HepG2 (cell line): ENCODE results near the gene MACROH2A1. TPM values are rescaled to one million over a fixed set of nuclear protein-coding genes. Genes with fewer than 3 reads are reported as not detected.

Experiments
- DMAP1 ChIP-seq: IDR thresholded peaks from 2 replicates; pipeline ENCODE4 v1.6.1; 2016
- MXD4 ChIP-seq: IDR thresholded peaks from 2 replicates; pipeline ENCODE4 v1.6.1; 2016; ENCODE audit warnings: mild to moderate bottlenecking, missing biosample characterization, missing genetic modification reagents
- MXI1 ChIP-seq: IDR thresholded peaks from 3 replicates; pipeline ENCODE4 v1.6.1; 2012; ENCODE audit warnings: low read depth, low read length, inconsistent platforms, borderline replicate concordance
- SP1 ChIP-seq, 2 experiments: fragments of 450-650 bp in 1 of 2; sonication (generic) in 1 of 2; formaldehyde crosslinking in 1 of 2; IDR thresholded peaks; 2 replicates each; pipeline versions ENCODE4 v1.4.0 to v1.6.1; 2016 to 2020; ENCODE audit warnings: missing genetic modification reagents in 1 of 2
- ZFP62 ChIP-seq: sonication (generic); formaldehyde crosslinking; IDR thresholded peaks from 2 replicates; pipeline ENCODE4 v1.4.0; 2020; ENCODE audit warnings: missing genetic modification reagents
- ZNF263 ChIP-seq: sonication (generic); formaldehyde crosslinking; IDR thresholded peaks from 2 replicates; pipeline ENCODE4 v1.4.0; 2020; ENCODE audit warnings: missing genetic modification reagents
- ZNF556 ChIP-seq: sonication (generic); formaldehyde crosslinking; IDR thresholded peaks from 2 replicates; pipeline ENCODE4 v1.4.0; 2020; ENCODE audit warnings: mild to moderate bottlenecking, missing genetic modification reagents, borderline replicate concordance
- polyA plus RNA-seq, 8 experiments: library from polyadenylated mRNA; depleted of rRNA in 3 of 8; stranded (reverse) in 7 of 8; unstranded in 1 of 8; fragments of >200 nt; fragmentation: Illumina TruSeq in 4 of 8; extraction: Trizol in 4 of 8; gene quantifications; 2 replicates each; pipeline versions ENCODE4 v1.2.1 to v1.2.3, GENCODE V29; 2011 to 2016; ENCODE audit warnings: low read depth in 4 of 8, missing spikeins in 1 of 8, mixed read lengths in 1 of 8; ENCODE audit not compliant: insufficient read depth in 1 of 8
- total RNA-seq, 5 experiments: library from RNA; depleted of rRNA; stranded (reverse); fragments of >200 nt; fragmentation: Illumina TruSeq; extraction: Trizol; gene quantifications; 2 replicates each; pipeline ENCODE4 v1.2.3, GENCODE V29; 2016; ENCODE audit warnings: low read depth in 1 of 5
- TF ChIP-seq, protein P1 (sequence below): sonication (generic); formaldehyde crosslinking; IDR thresholded peaks from 2 replicates; pipeline ENCODE4 v1.5.1; 2020; ENCODE audit warnings: missing genetic modification reagents, mild to moderate bottlenecking, borderline replicate concordance
- TF ChIP-seq, protein P2 (sequence below), 2 experiments: sonication (generic) in 1 of 2; formaldehyde crosslinking in 1 of 2; IDR thresholded peaks; 2 replicates each; pipeline versions ENCODE4 v1.4.0 to v1.6.1; 2018 to 2020; ENCODE audit warnings: missing genetic modification reagents in 2 of 2, borderline replicate concordance in 1 of 2, low read depth in 1 of 2, mild to moderate bottlenecking in 1 of 2, missing biosample characterization in 1 of 2
- TF ChIP-seq, protein P3 (sequence below): sonication (generic); formaldehyde crosslinking; IDR thresholded peaks from 2 replicates; pipeline ENCODE4 v1.4.0; 2020; ENCODE audit warnings: missing genetic modification reagents
- TF ChIP-seq, protein P4 (sequence below): sonication (generic); formaldehyde crosslinking; IDR thresholded peaks from 2 replicates; pipeline ENCODE4 v1.5.0; 2020; ENCODE audit warnings: mild to moderate bottlenecking, missing genetic modification reagents

The MACROH2A1 gene
- total and polyA plus RNA-seq, 2 of the 13 experiments (the other 11 are each of a cell fraction or from before 2014, with no cell fraction given): 69.1 to 158 TPM

DNA sequence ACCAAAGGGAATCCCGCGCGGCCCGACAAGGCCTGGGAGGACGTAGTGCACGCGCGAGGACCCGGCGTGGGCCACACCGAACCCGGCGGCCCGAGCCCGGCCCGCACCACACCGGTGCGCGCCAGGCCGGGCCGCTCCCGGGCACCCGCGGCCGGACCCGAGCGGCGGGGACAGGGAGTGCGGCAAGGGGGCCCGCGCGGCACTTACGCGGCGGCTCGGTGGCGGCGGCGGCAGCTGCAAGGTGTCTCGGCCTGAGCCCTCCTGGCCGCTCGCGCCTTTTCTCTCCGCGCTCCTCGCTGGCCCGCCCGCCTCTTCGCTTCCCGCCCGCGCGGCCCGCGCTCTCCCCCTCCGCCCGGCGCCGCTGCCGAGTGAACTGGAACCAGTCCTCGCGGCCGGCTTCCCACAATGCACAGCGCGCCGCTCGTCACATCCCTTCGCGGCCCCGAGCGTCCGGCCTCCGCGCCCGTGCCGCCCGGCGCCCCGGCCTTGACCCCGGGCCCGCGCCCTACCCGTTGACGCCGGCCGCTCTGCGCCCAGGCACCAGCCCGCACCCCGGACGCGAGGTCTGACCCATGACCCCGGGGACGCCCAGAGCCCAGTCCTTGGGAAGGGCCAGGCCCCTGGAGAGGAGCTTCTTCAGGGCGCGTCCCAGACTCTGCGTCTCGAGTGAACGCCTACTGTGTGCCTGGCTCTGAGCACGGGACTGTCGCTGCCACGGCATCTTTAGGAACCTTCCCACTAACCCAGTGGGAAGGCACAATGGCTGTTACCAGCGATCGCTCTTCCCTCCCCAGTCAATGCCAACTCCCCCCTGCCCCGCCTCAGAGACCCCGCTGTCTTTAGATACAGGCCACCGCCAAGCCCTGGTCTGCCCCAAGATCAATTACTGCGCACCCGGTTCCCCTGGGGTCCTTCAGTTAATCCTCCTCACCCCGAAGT is at the start of gene MACROH2A1 (continued):
- TF ChIP-seq, protein P1, sequence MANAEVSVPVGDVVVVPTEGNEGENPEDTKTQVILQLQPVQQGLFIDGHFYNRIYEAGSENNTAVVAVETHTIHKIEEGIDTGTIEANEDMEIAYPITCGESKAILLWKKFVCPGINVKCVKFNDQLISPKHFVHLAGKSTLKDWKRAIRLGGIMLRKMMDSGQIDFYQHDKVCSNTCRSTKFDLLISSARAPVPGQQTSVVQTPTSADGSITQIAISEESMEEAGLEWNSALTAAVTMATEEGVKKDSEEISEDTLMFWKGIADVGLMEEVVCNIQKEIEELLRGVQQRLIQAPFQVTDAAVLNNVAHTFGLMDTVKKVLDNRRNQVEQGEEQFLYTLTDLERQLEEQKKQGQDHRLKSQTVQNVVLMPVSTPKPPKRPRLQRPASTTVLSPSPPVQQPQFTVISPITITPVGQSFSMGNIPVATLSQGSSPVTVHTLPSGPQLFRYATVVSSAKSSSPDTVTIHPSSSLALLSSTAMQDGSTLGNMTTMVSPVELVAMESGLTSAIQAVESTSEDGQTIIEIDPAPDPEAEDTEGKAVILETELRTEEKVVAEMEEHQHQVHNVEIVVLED (CRISPR knock-in tag): peak; percentile 26; the same call in 1 of the 2 replicates
- TF ChIP-seq ZFP62 (CRISPR knock-in tag): 0 out of 2 replicates have a peak, but pooled peaks have one; percentile 10
- TF ChIP-seq, protein P2, sequence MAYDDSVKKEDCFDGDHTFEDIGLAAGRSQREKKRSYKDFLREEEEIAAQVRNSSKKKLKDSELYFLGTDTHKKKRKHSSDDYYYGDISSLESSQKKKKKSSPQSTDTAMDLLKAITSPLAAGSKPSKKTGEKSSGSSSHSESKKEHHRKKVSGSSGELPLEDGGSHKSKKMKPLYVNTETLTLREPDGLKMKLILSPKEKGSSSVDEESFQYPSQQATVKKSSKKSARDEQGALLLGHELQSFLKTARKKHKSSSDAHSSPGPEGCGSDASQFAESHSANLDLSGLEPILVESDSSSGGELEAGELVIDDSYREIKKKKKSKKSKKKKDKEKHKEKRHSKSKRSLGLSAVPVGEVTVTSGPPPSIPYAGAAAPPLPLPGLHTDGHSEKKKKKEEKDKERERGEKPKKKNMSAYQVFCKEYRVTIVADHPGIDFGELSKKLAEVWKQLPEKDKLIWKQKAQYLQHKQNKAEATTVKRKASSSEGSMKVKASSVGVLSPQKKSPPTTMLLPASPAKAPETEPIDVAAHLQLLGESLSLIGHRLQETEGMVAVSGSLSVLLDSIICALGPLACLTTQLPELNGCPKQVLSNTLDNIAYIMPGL (CRISPR knock-in tag; IDR thresholded peaks at IDR 0.05; ENCODE audit: borderline replicate concordance in 1 of 2, low read depth in 1 of 2): peak in 1 of 2 experiments; percentile 21; a peak in 2 of 4 replicates
- TF ChIP-seq MXD4 (CRISPR knock-in tag): peak; percentile 53; the same call in 1 of the 2 replicates
- peak; percentile 40; the same call in 1 of the 2 replicates for TF ChIP-seq ZNF263 (CRISPR knock-in tag)
- TF ChIP-seq, protein P3, sequence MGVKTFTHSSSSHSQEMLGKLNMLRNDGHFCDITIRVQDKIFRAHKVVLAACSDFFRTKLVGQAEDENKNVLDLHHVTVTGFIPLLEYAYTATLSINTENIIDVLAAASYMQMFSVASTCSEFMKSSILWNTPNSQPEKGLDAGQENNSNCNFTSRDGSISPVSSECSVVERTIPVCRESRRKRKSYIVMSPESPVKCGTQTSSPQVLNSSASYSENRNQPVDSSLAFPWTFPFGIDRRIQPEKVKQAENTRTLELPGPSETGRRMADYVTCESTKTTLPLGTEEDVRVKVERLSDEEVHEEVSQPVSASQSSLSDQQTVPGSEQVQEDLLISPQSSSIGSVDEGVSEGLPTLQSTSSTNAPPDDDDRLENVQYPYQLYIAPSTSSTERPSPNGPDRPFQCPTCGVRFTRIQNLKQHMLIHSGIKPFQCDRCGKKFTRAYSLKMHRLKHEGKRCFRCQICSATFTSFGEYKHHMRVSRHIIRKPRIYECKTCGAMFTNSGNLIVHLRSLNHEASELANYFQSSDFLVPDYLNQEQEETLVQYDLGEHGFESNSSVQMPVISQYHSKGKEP (CRISPR knock-in tag): no peak
- TF ChIP-seq, protein P4, sequence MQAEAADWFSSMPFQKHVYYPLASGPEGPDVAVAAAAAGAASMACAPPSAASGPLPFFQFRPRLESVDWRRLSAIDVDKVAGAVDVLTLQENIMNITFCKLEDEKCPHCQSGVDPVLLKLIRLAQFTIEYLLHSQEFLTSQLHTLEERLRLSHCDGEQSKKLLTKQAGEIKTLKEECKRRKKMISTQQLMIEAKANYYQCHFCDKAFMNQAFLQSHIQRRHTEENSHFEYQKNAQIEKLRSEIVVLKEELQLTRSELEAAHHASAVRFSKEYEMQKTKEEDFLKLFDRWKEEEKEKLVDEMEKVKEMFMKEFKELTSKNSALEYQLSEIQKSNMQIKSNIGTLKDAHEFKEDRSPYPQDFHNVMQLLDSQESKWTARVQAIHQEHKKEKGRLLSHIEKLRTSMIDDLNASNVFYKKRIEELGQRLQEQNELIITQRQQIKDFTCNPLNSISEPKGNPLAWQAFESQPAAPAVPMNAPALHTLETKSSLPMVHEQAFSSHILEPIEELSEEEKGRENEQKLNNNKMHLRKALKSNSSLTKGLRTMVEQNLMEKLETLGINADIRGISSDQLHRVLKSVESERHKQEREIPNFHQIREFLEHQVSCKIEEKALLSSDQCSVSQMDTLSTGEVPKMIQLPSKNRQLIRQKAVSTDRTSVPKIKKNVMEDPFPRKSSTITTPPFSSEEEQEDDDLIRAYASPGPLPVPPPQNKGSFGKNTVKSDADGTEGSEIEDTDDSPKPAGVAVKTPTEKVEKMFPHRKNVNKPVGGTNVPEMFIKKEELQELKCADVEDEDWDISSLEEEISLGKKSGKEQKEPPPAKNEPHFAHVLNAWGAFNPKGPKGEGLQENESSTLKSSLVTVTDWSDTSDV (CRISPR knock-in tag): 0 out of 2 replicates have a peak, but pooled peaks have one; percentile 12
- peak; percentile 50; the same call in 1 of the 3 replicates for TF ChIP-seq MXI1
- no peak for TF ChIP-seq ZNF556 (CRISPR knock-in tag)
- no peak for TF ChIP-seq SP1 (IDR thresholded peaks at IDR 0.05)
- 0 out of 2 replicates have a peak, but pooled peaks have one; percentile 34 for TF ChIP-seq SP1 (CRISPR knock-in tag; IDR thresholded peaks at IDR 0.05)
- TF ChIP-seq DMAP1: 0 out of 2 replicates have a peak, but pooled peaks have one; percentile 30
